ENCODE results near the gene SLC6A18.

GRCh38 chr5:1256776-1257175, 31.6 kb downstream of the SLC6A18 start:
- TF ChIP-seq CTCF (IDR thresholded peaks at IDR 0.05; ENCODE audit: low read length) (no peak), EZH2 (optimal IDR thresholded peaks at IDR 0.05; ENCODE audit: low read depth, low read length) (no peak)
